HG03159 (cell line): Measurements from ENCODE around the gene OTOP2.

Experiments used
- ATAC-seq: cut with Tn5 transposase; IDR thresholded peaks from one replicate; pipeline ENCODE4 v1.9.1; 2021; ENCODE audit warnings: mild to moderate bottlenecking, moderate library complexity; ENCODE audit not compliant: unreplicated experiment

Gene OTOP2

GRCh38 chr17:74922694-74923537 is 1.2 kb upstream of the OTOP2 start, which contains the start of gene USH1G:
TSS of gene USH1G (minus strand) at chr17:74923255. CDS start at chr17:74923073, 182 bp downstream.
- no peak for ATAC-seq

DNA sequence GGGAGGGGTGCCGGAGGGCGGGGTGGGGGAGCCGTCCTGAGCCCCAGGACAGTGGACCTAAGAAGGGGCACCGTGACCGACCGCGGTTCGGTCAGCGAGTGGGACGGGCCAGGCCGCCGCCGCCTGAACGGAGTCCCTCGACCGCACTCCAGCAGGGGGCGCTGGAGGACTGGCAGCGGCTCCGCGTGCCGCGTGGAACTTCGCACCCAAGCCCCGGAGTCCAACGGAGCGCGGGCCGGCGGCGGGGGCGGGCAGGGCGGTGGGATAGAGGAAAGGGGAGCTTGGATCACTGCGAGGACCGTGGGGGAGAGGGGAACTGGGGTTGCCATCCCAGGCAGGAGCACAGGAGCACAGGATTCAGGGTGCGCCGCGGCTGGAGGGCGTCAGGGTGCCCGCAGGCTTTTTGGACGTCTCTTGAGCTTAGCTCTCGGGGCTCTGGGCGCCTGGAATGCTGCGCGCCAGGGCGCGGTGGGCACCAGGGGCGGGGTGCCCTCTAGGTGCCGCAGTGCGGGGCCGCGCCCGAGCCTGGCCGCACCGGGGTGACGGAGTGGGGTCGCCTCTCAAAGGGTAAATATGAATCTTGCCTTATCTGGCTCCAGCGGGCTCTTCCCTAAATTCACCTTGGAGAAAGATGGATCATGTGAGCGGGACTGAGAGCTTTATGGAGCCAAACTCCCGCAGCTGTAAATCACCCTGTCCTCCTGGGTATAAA is 379 bp upstream of the OTOP2 start:
- ATAC-seq: no peak

GRCh38 chr17:74925242-74925641 is 1.2 kb downstream of the OTOP2 start:
- no peak for ATAC-seq

- no peak for ATAC-seq
These were observed 4.7 kb downstream of the OTOP2 start for GRCh38 chr17:74928786-74929185.

- no peak for ATAC-seq
These were observed 6.5 kb downstream of the OTOP2 start for GRCh38 chr17:74930535-74931036.

DNA sequence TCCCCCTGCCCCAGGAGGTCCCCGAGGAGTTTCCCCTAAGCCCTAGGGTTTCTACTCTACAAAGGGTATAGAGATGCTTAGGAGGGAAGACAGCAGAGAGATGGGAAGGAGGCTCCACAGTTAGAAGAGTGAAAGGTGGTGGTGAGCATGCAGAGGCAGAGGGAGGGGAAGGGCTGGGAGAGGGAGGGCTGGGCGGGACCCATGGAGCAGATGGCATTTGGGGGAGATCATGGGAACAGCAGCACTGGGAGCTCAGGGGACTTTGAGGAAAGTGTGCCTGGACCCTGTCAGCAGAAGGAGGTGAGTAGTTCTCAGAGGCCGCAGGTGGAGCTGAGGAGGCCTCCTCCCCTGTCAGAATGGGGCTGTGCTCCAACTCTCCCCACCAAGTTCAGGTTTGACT is 11.0 kb downstream of the OTOP2 start:
- ATAC-seq: no peak

DNA sequence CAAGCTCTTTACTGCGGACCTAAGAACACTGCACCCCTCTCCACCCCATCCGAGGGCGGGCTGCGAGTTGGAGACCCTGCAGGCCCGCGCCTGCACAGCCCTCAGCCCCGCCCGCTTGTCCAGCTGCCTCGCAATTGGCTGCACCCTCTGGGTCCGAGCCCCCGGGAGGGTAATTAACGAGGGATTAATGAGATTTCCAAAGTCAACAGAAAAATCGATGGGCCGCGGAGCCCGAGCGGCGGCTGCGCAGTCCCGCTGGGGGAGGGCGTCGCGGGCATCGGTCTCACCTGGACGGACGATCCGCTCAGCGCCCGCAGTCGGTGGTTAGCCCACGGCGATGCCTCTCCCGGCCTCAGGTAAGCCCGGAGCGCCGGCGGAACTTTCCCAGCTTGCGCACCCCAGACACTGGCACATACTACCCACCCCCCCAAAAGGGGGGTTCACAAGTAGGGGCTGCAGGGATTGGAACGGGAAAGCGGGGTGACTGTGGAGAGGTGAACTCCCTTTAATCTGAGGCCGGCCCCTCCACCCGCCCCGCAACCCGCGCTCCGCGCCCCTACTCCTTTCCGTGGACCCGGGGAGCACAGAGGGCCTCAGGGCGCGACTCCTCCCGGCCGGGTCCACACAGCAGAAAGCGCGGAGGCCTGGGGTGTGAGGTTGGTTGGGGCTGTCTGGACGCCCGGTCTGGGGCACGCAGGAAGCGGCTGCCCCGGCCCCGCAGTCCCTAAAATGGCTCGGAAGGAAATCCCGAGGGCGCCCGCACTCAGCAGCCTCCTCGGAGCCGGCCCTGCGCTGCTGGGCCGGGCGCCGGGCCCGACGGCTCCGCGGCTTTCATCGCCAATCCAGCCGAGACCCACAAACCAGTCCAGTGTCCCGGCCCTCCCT is 11.8 kb downstream of the OTOP2 start, which contains the start of gene OTOP3:
TSS of gene OTOP3 (plus strand) at position 314 of the 885 bp plus-strand sequence. CDS start at position 338, 24 bp downstream.
- no peak for ATAC-seq

DNA sequence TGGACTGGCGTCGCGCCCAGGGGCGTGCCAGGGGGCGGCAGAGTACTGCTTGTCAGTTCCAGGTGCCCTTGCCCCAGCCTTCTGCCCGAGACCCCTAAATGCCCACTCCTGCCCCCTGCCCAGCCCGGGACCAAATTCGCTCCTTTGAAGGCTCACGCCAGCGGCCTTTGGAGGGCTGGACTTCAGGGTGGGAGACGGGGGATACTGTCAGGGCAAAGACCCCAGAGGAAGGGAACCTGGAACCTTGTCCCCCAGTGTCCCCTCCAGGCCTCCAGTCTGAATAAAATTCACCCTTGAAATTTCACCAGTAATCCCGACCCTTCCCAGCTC is 12.4 kb downstream of the OTOP2 start:
- ATAC-seq: no peak

- no peak for ATAC-seq
These were observed 13.3 kb downstream of the OTOP2 start for GRCh38 chr17:74937064-74938051.

GRCh38 chr17:74938194-74938950 is 14.3 kb downstream of the OTOP2 start:
- no peak for ATAC-seq

- ATAC-seq: no peak
These were observed 15.5 kb downstream of the OTOP2 start for GRCh38 chr17:74939534-74939933.

DNA sequence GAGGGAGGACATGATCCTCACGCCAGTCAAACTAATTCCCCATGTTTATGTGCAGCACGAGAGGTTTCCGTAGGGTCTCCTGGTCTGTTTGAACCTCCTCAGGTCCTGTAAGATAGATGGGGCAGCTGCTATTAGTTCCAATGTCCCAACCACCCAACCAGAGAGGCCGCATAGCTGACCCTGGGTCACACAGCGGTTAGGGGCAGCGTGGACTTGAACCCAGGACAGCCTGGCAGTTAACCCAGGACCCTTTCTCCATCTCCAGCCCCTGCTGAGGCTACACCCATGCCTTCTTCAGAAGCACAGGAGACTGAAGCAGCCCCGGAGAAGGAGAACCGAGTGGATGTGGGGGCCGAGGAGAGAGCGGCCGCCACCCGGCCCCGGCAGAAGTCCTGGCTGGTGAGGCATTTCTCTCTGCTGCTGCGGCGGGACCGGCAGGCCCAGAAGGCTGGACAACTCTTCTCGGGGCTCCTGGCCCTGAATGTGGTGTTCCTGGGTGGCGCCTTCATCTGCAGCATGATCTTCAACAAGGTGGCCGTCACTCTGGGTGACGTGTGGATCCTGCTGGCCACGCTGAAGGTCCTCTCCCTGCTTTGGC is 17.2 kb downstream of the OTOP2 start:
- ATAC-seq: no peak

DNA sequence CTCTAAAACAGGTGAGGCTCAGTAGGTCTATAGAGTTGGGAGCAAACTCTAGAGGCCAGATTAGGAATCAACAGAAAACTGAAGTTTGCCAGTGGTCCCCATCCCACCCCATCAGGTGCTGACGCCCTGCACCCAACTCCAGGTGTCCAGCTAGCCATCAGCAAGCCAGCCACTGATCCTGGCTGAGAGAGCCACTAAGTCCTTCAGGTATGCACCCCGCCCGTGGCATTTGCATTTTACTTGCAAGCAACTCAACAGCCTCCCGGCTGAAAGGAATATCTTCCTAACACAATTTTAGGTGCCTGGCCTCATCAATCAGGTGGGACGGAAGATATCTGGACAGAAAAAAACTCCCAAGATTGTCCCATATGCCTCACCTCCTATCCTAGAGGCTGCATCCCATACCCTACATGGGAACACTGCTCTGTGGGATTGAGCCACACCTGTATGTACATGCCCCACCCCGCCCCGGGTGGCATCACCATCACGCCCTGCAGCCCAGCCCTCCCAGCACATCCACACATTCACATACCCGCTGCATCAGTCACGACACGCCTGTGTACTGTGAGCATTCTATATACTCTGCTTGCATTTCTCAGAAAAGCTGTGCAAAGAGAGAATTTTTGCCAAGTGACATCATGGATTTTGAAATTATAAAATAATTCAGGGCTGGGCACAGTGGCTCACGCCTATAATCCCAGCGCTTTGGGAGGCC is 19.9 kb downstream of the OTOP2 start:
- no peak for ATAC-seq

DNA sequence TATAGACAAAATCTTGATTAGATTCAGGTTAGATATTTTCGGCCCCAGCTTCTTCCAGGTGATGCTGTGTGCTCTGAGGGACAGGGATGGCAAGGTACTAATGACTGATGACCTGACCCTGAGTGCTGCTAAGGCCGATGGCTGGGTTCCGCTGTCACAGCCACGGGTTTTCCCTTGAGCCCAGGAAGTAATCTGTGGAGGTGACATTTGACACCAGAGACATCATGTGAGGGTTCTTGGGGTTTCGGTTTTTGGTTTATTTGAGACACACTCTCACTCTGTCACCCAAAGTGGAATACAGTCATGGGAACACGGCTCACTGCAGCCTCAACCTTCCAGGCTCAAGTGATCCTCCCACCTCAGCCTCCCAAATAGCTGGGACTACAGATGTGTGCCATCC is 21.5 kb downstream of the OTOP2 start:
- ATAC-seq: no peak

DNA sequence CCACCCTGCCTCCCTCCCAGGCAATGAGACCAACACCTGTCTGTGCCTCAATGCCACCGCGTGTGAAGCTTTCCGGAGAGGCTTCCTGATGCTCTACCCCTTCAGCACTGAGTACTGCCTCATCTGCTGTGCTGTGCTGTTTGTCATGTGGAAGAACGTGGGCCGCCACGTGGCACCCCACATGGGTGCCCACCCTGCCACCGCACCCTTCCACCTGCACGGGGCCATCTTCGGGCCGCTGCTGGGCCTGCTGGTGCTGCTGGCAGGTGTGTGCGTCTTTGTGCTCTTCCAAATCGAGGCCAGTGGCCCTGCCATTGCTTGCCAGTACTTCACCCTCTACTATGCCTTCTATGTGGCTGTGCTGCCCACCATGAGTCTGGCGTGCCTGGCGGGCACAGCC is 22.6 kb downstream of the OTOP2 start:
- ATAC-seq: no peak

GRCh38 chr17:74947041-74947754 is 23.1 kb downstream of the OTOP2 start:
- ATAC-seq: no peak

DNA sequence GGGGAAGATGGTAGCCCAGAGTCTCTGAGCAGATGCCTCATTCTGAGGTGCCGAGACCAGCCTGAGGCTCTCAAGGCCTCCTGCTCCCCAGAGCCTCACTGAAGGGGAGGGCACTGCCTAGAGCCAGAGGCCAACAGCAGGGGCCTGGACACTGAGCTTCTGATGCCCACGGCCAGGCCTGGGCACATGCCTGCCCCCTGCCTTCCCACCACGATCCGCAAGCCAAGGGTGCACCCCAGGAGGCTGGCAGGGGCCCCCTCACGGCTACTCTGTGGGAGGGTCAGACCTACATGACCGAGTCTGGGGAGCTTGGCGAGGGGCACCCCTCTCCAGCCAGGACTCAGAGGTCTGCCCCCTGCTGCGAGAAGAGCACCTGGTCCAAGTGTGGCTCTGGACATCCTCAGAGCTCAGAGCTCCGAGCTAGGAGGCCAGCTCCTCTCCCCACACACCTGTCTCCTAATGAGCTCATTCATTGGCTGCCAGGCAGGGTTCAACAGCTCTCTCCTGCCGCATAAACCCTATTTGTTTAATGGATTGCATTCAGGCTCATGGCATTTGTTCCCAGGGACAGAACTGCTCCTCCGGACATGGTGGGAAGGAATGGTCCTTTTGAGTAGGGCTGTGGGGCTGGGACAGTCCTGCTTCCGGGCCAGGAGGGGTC is 25.5 kb downstream of the OTOP2 start:
- no peak for ATAC-seq
